SK-N-SH (cell line): ENCODE measurements around the gene HJV. TPM values are rescaled to one million over a fixed set of nuclear protein-coding genes. Genes with fewer than 3 reads are reported as not detected.

Experiments used
- CTCF ChIA-PET: fragments of 300-600, 350-600 bp; formaldehyde crosslinking; extraction: SDS; loops from one replicate; lab custom pipeline; 2021; lab: Yijun Ruan, JAX
- POLR2A ChIA-PET: fragments of 350-600 bp; sonication (Branson Sonifier 250); formaldehyde crosslinking; extraction: SDS; loops from one replicate; lab custom pipeline; 2020; ENCODE audit warnings: antibody characterized with exemption, inconsistent platforms; lab: Yijun Ruan, JAX
- DNase-seq: peaks from one replicate; pipeline ENCODE4 v3.0.0; 2012
- H2AFZ ChIP-seq: fragments of 200-600 bp; sonication (generic); 2 replicates; pipeline ENCODE4 v1.8.1; 2016; ENCODE audit warnings: antibody characterized with exemption, mild to moderate bottlenecking, low read depth
- H3F3A ChIP-seq: fragments of 200-600 bp; sonication (generic); replicated peaks from 2 replicates; pipeline ENCODE3; 2016; ENCODE audit warnings: antibody characterized with exemption, mild to moderate bottlenecking; ENCODE audit not compliant: insufficient read depth
- H3K27ac ChIP-seq, 2 experiments: fragments of 200-500 bp in 1 of 2; fragments of 200-600 bp in 1 of 2; sonication (Bioruptor generic) in 1 of 2; sonication (generic), shearing (Covaris generic) in 1 of 2; 2 replicates each; pipeline versions ENCODE4 v1.5.1 to v1.6.1; 2014 to 2016; ENCODE audit warnings: low read depth in 2 of 2, inconsistent platforms in 1 of 2, low read length in 1 of 2, mild to moderate bottlenecking in 1 of 2, mixed read lengths in 1 of 2
- H3K27me3 ChIP-seq: fragments of 200-600 bp; sonication (generic), shearing (Covaris generic); 2 replicates; pipeline ENCODE4 v1.6.1; 2016; ENCODE audit warnings: mixed run types; ENCODE audit not compliant: insufficient read depth
- H3K36me3 ChIP-seq, 2 experiments: fragments of 200-500 bp in 1 of 2; fragments of 200-600 bp in 1 of 2; sonication (Bioruptor generic) in 1 of 2; sonication (generic) in 1 of 2; replicated peaks in 1 of 2; 2 replicates each; pipeline versions ENCODE3 to v1.5.1; 2014 to 2016; ENCODE audit warnings: low read length in 1 of 2, mild to moderate bottlenecking in 1 of 2; ENCODE audit not compliant: insufficient read depth in 2 of 2, control insufficient read depth in 1 of 2
- H3K4me1 ChIP-seq, 2 experiments: fragments of 200-500 bp in 1 of 2; fragments of 200-600 bp in 1 of 2; sonication (Bioruptor generic) in 1 of 2; sonication (generic), shearing (Covaris generic) in 1 of 2; 2 replicates each; pipeline versions ENCODE4 v1.5.1 to v1.6.1; 2014 to 2016; ENCODE audit warnings: low read depth in 1 of 2, low read length in 1 of 2, mixed run types in 1 of 2; ENCODE audit not compliant: insufficient read depth in 2 of 2, control insufficient read depth in 1 of 2
- H3K4me2 ChIP-seq: fragments of 200-600 bp; sonication (generic), shearing (Covaris generic); 2 replicates; pipeline ENCODE4 v1.6.1; 2017; ENCODE audit warnings: mixed run types
- H3K4me3 ChIP-seq, 2 experiments: fragments of 200-500 bp in 1 of 2; fragments of 200-600 bp in 1 of 2; sonication (Bioruptor generic) in 1 of 2; sonication (generic), shearing (Covaris generic) in 1 of 2; 2 replicates each; pipeline versions ENCODE4 v1.5.1 to v1.8.1; 2014 to 2016; ENCODE audit warnings: low read depth in 2 of 2, inconsistent platforms in 1 of 2, low read length in 1 of 2, mild to moderate bottlenecking in 1 of 2, mixed read lengths in 1 of 2, moderate library complexity in 1 of 2
- H3K79me2 ChIP-seq: fragments of 200-600 bp; sonication (generic); 2 replicates; pipeline ENCODE4 v1.8.1; 2017; ENCODE audit warnings: mild to moderate bottlenecking; ENCODE audit not compliant: insufficient read depth
- H3K9ac ChIP-seq: fragments of 200-600 bp; sonication (generic); 2 replicates; pipeline ENCODE4 v1.6.1; 2017; ENCODE audit warnings: mixed run types
- H3K9me2 ChIP-seq: fragments of 200-600 bp; sonication (generic); 2 replicates; pipeline ENCODE4 v1.6.1; 2017; ENCODE audit warnings: mixed run types
- H3K9me3 ChIP-seq: fragments of 200-600 bp; sonication (generic); 2 replicates; pipeline ENCODE4 v1.6.1; 2017; ENCODE audit warnings: mixed run types, mild to moderate bottlenecking, moderate library complexity
- H4K20me1 ChIP-seq: fragments of 200-600 bp; sonication (generic); 2 replicates; pipeline ENCODE4 v1.6.1; 2017; ENCODE audit warnings: mild to moderate bottlenecking, mixed run types; ENCODE audit not compliant: insufficient read depth
- CHD2 ChIP-seq: fragments of 150-350 bp; IDR thresholded peaks from 2 replicates; pipeline ENCODE4 v1.6.1; 2018; ENCODE audit warnings: low read length; ENCODE audit not compliant: partially characterized antibody
- ELF1 ChIP-seq: IDR thresholded peaks from 2 replicates; pipeline ENCODE4 v1.4.0; 2012
- EP300 ChIP-seq, 2 experiments: IDR thresholded peaks; 2 replicates each; pipeline versions ENCODE4 v1.4.0 to v1.6.1; 2012; ENCODE audit warnings: borderline replicate concordance in 1 of 2, low read depth in 1 of 2, low read length in 1 of 2
- EZH2phosphoT487 ChIP-seq: fragments of 200-600 bp; sonication (generic); IDR thresholded peaks from 2 replicates; pipeline ENCODE4 v1.6.1; 2017; ENCODE audit warnings: low read depth, mixed run types, mild to moderate bottlenecking, antibody characterized with exemption, moderate library complexity, borderline replicate concordance
- GATA2 ChIP-seq: sonication (generic); formaldehyde crosslinking; IDR thresholded peaks from 2 replicates; pipeline ENCODE4 v1.5.0; 2020; ENCODE audit warnings: mild to moderate bottlenecking, missing genetic modification reagents
- JUND ChIP-seq: IDR thresholded peaks from 2 replicates; pipeline ENCODE4 v1.4.0; 2012
- MEF2A ChIP-seq: IDR thresholded peaks from 2 replicates; pipeline ENCODE4 v1.4.0; 2012; ENCODE audit warnings: low read depth, borderline replicate concordance
- NFIC ChIP-seq: IDR thresholded peaks from 2 replicates; pipeline ENCODE4 v1.4.0; 2012; ENCODE audit warnings: borderline replicate concordance
- NRF1 ChIP-seq: IDR thresholded peaks from 2 replicates; pipeline ENCODE4 v1.6.1; 2012; ENCODE audit warnings: low read depth, mild to moderate bottlenecking, low read length
- RFX5 ChIP-seq: IDR thresholded peaks from 2 replicates; pipeline ENCODE4 v1.6.1; 2012; ENCODE audit warnings: mild to moderate bottlenecking, improper control_type of control experiment, low read length
- SIN3A ChIP-seq: IDR thresholded peaks from 2 replicates; pipeline ENCODE4 v1.6.1; 2012; ENCODE audit warnings: low read depth, mild to moderate bottlenecking, low read length, moderate library complexity, borderline replicate concordance
- TEAD4 ChIP-seq: IDR thresholded peaks from 2 replicates; pipeline ENCODE4 v1.4.0; 2012; ENCODE audit warnings: mild to moderate bottlenecking, borderline replicate concordance; ENCODE audit not compliant: insufficient read depth
- YY1 ChIP-seq: IDR thresholded peaks from 2 replicates; pipeline ENCODE4 v1.4.0; 2012; ENCODE audit warnings: low read depth, mild to moderate bottlenecking
- WGBS: methylation state at CpG from one replicate; pipeline ENCODE4 v1.1.6; 2017; ENCODE audit warnings: low lambda C conversion rate; 5-methylcytosine and 5-hydroxymethylcytosine counted together
- polyA plus RNA-seq, 3 experiments: library from polyadenylated mRNA; depleted of rRNA; stranded (reverse); fragments of >200 nt; gene quantifications; 2 replicates each; pipeline ENCODE4 v1.2.3, GENCODE V29; 2012
- TF ChIP-seq, protein P1 (sequence below): IDR thresholded peaks from 2 replicates; pipeline ENCODE4 v1.6.1; 2012; ENCODE audit warnings: mild to moderate bottlenecking, low read depth, low read length, moderate library complexity
- TF ChIP-seq, protein P2 (sequence below): IDR thresholded peaks from 2 replicates; pipeline ENCODE4 v1.4.0; 2012; ENCODE audit warnings: low read depth
- TF ChIP-seq, protein P3 (sequence below): fragments of 150-350 bp; IDR thresholded peaks from 2 replicates; pipeline ENCODE4 v1.6.1; 2017; ENCODE audit warnings: antibody characterized with exemption, low read length, low read depth, borderline replicate concordance
- TF ChIP-seq, protein P4 (sequence below): IDR thresholded peaks from 2 replicates; pipeline ENCODE4 v1.4.0; 2012; ENCODE audit warnings: low read depth, borderline replicate concordance
- TF ChIP-seq, protein P5 (sequence below): fragments of 150-350 bp; IDR thresholded peaks from 2 replicates; pipeline ENCODE4 v1.6.1; 2016; ENCODE audit warnings: mild to moderate bottlenecking, low read depth, low read length

HJV gene
- polyA plus RNA-seq, 1 of the 3 experiments (the other 2 are of a cell fraction), result 0.05 TPM

DNA sequence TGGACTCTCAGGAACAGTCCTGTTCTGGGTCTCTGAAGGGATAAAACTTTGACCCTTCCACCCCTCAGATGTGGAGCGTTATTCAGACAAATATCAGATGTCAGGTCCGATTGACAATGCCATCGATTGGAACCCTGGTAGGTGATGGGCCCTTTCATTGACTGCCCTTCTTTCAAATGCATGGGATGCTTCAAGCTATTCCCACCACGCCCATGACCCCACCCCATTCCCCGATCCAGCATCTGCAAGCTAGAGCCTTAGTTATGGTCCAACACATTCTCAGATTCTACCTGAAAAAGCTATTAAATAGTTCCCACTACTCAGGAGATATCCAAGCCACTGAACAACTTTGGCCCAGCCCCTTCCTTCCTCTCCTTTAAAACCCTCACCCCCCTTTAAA lies 44.5 kb downstream of the HJV start:
- Histone ChIP-seq H3K9me3 (no peaks in the 10 kb centered on the region), H3K4me2 (no peak overlapping the region), H3K9me2 (no peaks in the 10 kb centered on the region), H3K36me3 (peaks cover 0 to 5% of the 10 kb centered on the region in 2 experiments), H2AFZ (no peak overlapping the region), H3K27me3 (no peaks in the 10 kb centered on the region), H3K4me3 (no peak overlapping the region), H4K20me1 (no peaks in the 10 kb centered on the region), H3K9ac (no peak overlapping the region), H3K27ac (no peak overlapping the region; a peak in 1 of 4 replicates), H3K79me2 (no peaks in the 10 kb centered on the region), H3K4me1 (peaks cover 27% of the 10 kb centered on the region in 2 experiments), H3F3A (peaks cover 23% of the 10 kb centered on the region)
- POLR2A ChIA-PET, result interaction anchor here (0.6 to 1.5 kb wide), 2 partner anchors 30 to 61 kb away, joined by 4 to 5 read pairs; no protein-coding TSS in a partner anchor
- WGBS, result 75% methylated on average over 5 of the region's 5 CpGs
- DNase-seq, result no peak
- TF ChIP-seq NFIC (no peak), YY1 (no peak), EZH2phosphoT487 (no peak), MEF2A (no peak), TEAD4 (no peak), JUND (no peak), RFX5 (no peak), CHD2 (no peak), ELF1 (no peak), EP300 (IDR thresholded peaks at IDR 0.05; ENCODE audit: borderline replicate concordance in 1 of 2, low read depth in 1 of 2, low read length in 1 of 2) (no peak), SIN3A (no peak), GATA2 (CRISPR knock-in tag) (no peak), NRF1 (no peak)
- TF ChIP-seq, protein P1, sequence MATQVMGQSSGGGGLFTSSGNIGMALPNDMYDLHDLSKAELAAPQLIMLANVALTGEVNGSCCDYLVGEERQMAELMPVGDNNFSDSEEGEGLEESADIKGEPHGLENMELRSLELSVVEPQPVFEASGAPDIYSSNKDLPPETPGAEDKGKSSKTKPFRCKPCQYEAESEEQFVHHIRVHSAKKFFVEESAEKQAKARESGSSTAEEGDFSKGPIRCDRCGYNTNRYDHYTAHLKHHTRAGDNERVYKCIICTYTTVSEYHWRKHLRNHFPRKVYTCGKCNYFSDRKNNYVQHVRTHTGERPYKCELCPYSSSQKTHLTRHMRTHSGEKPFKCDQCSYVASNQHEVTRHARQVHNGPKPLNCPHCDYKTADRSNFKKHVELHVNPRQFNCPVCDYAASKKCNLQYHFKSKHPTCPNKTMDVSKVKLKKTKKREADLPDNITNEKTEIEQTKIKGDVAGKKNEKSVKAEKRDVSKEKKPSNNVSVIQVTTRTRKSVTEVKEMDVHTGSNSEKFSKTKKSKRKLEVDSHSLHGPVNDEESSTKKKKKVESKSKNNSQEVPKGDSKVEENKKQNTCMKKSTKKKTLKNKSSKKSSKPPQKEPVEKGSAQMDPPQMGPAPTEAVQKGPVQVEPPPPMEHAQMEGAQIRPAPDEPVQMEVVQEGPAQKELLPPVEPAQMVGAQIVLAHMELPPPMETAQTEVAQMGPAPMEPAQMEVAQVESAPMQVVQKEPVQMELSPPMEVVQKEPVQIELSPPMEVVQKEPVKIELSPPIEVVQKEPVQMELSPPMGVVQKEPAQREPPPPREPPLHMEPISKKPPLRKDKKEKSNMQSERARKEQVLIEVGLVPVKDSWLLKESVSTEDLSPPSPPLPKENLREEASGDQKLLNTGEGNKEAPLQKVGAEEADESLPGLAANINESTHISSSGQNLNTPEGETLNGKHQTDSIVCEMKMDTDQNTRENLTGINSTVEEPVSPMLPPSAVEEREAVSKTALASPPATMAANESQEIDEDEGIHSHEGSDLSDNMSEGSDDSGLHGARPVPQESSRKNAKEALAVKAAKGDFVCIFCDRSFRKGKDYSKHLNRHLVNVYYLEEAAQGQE, result no peak
- TF ChIP-seq, protein P2, sequence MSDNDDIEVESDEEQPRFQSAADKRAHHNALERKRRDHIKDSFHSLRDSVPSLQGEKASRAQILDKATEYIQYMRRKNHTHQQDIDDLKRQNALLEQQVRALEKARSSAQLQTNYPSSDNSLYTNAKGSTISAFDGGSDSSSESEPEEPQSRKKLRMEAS, result no peak
- TF ChIP-seq, protein P3, sequence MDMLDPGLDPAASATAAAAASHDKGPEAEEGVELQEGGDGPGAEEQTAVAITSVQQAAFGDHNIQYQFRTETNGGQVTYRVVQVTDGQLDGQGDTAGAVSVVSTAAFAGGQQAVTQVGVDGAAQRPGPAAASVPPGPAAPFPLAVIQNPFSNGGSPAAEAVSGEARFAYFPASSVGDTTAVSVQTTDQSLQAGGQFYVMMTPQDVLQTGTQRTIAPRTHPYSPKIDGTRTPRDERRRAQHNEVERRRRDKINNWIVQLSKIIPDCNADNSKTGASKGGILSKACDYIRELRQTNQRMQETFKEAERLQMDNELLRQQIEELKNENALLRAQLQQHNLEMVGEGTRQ, result no peak
- TF ChIP-seq, protein P4, sequence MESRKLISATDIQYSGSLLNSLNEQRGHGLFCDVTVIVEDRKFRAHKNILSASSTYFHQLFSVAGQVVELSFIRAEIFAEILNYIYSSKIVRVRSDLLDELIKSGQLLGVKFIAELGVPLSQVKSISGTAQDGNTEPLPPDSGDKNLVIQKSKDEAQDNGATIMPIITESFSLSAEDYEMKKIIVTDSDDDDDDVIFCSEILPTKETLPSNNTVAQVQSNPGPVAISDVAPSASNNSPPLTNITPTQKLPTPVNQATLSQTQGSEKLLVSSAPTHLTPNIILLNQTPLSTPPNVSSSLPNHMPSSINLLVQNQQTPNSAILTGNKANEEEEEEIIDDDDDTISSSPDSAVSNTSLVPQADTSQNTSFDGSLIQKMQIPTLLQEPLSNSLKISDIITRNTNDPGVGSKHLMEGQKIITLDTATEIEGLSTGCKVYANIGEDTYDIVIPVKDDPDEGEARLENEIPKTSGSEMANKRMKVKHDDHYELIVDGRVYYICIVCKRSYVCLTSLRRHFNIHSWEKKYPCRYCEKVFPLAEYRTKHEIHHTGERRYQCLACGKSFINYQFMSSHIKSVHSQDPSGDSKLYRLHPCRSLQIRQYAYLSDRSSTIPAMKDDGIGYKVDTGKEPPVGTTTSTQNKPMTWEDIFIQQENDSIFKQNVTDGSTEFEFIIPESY, result no peak
- TF ChIP-seq, protein P5, sequence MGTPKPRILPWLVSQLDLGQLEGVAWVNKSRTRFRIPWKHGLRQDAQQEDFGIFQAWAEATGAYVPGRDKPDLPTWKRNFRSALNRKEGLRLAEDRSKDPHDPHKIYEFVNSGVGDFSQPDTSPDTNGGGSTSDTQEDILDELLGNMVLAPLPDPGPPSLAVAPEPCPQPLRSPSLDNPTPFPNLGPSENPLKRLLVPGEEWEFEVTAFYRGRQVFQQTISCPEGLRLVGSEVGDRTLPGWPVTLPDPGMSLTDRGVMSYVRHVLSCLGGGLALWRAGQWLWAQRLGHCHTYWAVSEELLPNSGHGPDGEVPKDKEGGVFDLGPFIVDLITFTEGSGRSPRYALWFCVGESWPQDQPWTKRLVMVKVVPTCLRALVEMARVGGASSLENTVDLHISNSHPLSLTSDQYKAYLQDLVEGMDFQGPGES, result no peak
- CTCF ChIA-PET, result interaction anchor here (1.0 to 8.2 kb wide), 32 partner anchors 9 to 150 kb away, joined by 3 to 187 read pairs (median 7); partner anchors contain the start of genes ANKRD34A, HJV, LIX1L and NUDT17
